H9 (cell line): ENCODE results near the gene CENPO. TPM values are rescaled to one million over a fixed set of nuclear protein-coding genes. Genes with fewer than 3 reads are reported as not detected.

Source experiments
- DNase-seq: peaks from one replicate; pipeline ENCODE4 v3.0.0-alpha.2; 2017
- H2AFZ ChIP-seq: one replicate; pipeline ENCODE4 v1.6.1; 2013; ENCODE audit warnings: mild to moderate bottlenecking, low read length, control low read depth, moderate library complexity
- H2AK5ac ChIP-seq: 2 replicates; pipeline ENCODE4 v1.6.1; 2013; ENCODE audit warnings: low read length, control low read depth, mixed read lengths; ENCODE audit not compliant: insufficient read length
- H2BK120ac ChIP-seq: one replicate; pipeline ENCODE4 v1.6.1; 2013; ENCODE audit warnings: low read depth, mild to moderate bottlenecking, low read length, control low read depth, inconsistent platforms; ENCODE audit not compliant: poor library complexity, severe bottlenecking
- H2BK12ac ChIP-seq: 2 replicates; pipeline ENCODE4 v1.6.1; 2013; ENCODE audit warnings: low read length, control low read depth, mixed read lengths, low read depth; ENCODE audit not compliant: insufficient read length
- H2BK15ac ChIP-seq: 2 replicates; pipeline ENCODE4 v1.6.1; 2013; ENCODE audit warnings: low read depth, low read length, control low read depth
- H2BK20ac ChIP-seq: one replicate; pipeline ENCODE4 v1.6.1; 2013; ENCODE audit warnings: low read depth, mild to moderate bottlenecking, low read length, control low read depth, inconsistent platforms; ENCODE audit not compliant: poor library complexity, severe bottlenecking
- H2BK5ac ChIP-seq: 2 replicates; pipeline ENCODE4 v1.6.1; 2013; ENCODE audit warnings: low read length, control low read depth, mixed read lengths; ENCODE audit not compliant: insufficient read length
- H3K14ac ChIP-seq: 2 replicates; pipeline ENCODE4 v1.6.1; 2013; ENCODE audit warnings: low read length, control low read depth; ENCODE audit not compliant: insufficient read depth
- H3K18ac ChIP-seq: 2 replicates; pipeline ENCODE4 v1.6.1; 2013; ENCODE audit warnings: low read depth, mild to moderate bottlenecking, mixed read lengths, low read length, control low read depth; ENCODE audit not compliant: insufficient read length
- H3K23ac ChIP-seq: 2 replicates; pipeline ENCODE4 v1.6.1; 2013; ENCODE audit warnings: low read length, control low read depth, mixed read lengths, low read depth; ENCODE audit not compliant: insufficient read length
- H3K23me2 ChIP-seq: 2 replicates; pipeline ENCODE4 v1.6.1; 2013; ENCODE audit warnings: low read depth, mild to moderate bottlenecking, mixed read lengths, low read length, control low read depth; ENCODE audit not compliant: insufficient read length, poor library complexity, severe bottlenecking
- H3K27ac ChIP-seq: 2 replicates; pipeline ENCODE4 v1.5.1; 2013; ENCODE audit warnings: low read length, control low read depth, mixed read lengths, low read depth; ENCODE audit not compliant: insufficient read length
- H3K27me3 ChIP-seq: 2 replicates; pipeline ENCODE4 v1.6.1; 2013; ENCODE audit warnings: low read length, control low read depth, inconsistent platforms; ENCODE audit not compliant: insufficient read depth
- H3K4ac ChIP-seq: 2 replicates; pipeline ENCODE4 v1.6.1; 2013; ENCODE audit warnings: low read depth, mild to moderate bottlenecking, control low read depth, inconsistent platforms, low read length, moderate library complexity
- H3K4me1 ChIP-seq: 2 replicates; pipeline ENCODE4 v1.6.1; 2013; ENCODE audit warnings: low read length, control low read depth, inconsistent platforms; ENCODE audit not compliant: insufficient read depth
- H3K4me2 ChIP-seq: 2 replicates; pipeline ENCODE4 v1.6.1; 2013; ENCODE audit warnings: low read length, control low read depth, mixed read lengths; ENCODE audit not compliant: insufficient read length, insufficient read depth
- H3K56ac ChIP-seq: 2 replicates; pipeline ENCODE4 v1.6.1; 2013; ENCODE audit warnings: low read depth, mild to moderate bottlenecking, mixed read lengths, low read length, control low read depth; ENCODE audit not compliant: insufficient read length
- H3K79me1 ChIP-seq: 2 replicates; pipeline ENCODE4 v1.6.1; 2013; ENCODE audit warnings: low read depth, mild to moderate bottlenecking, moderate library complexity, low read length, control low read depth, inconsistent platforms; ENCODE audit not compliant: insufficient read depth, poor library complexity, severe bottlenecking
- H3K79me2 ChIP-seq: 2 replicates; pipeline ENCODE4 v1.6.1; 2013; ENCODE audit warnings: low read length, control low read depth, inconsistent platforms; ENCODE audit not compliant: insufficient read depth
- H3K9ac ChIP-seq: 2 replicates; pipeline ENCODE4 v1.6.1; 2013; ENCODE audit warnings: low read length, control low read depth, mixed read lengths; ENCODE audit not compliant: insufficient read length; ENCODE audit errors: extremely low read depth
- H3K9me3 ChIP-seq: one replicate; pipeline ENCODE4 v1.6.1; 2013; ENCODE audit warnings: low read depth, low read length, inconsistent platforms; ENCODE audit not compliant: control insufficient read depth
- H3T11ph ChIP-seq: one replicate; pipeline ENCODE4 v1.6.1; 2013; ENCODE audit warnings: mild to moderate bottlenecking, low read length, control low read depth, inconsistent platforms
- H4K20me1 ChIP-seq: one replicate; pipeline ENCODE4 v1.6.1; 2013; ENCODE audit not compliant: control insufficient read depth, insufficient read length, insufficient read depth
- H4K5ac ChIP-seq: 2 replicates; pipeline ENCODE4 v1.6.1; 2013; ENCODE audit warnings: low read depth, mild to moderate bottlenecking, mixed read lengths, low read length, control low read depth; ENCODE audit not compliant: insufficient read length
- H4K8ac ChIP-seq: replicated peaks from 2 replicates; pipeline ENCODE4 v1.6.1; 2013; ENCODE audit warnings: low read length, control low read depth, mixed read lengths, low read depth; ENCODE audit not compliant: insufficient read length
- H4K91ac ChIP-seq: 2 replicates; pipeline ENCODE4 v1.6.1; 2013; ENCODE audit warnings: low read depth, mild to moderate bottlenecking, moderate library complexity, mixed read lengths, low read length, control low read depth; ENCODE audit not compliant: insufficient read length
- H3K27ac Mint-ChIP-seq, 3 experiments: 2 replicates in 2 of 3; 3 replicates in 1 of 3; pipeline ENCODE4 v1.8.0; 2020 to 2021; ENCODE audit warnings: mixed read lengths in 3 of 3, mild to moderate bottlenecking in 1 of 3, moderate library complexity in 1 of 3
- H3K27me3 Mint-ChIP-seq: 2 replicates; pipeline ENCODE4 v1.8.0; 2021; ENCODE audit warnings: low read depth, mild to moderate bottlenecking, moderate library complexity, mixed read lengths
- H3K36me3 Mint-ChIP-seq, 3 experiments: 2 replicates in 2 of 3; 3 replicates in 1 of 3; pipeline ENCODE4 v1.8.0; 2020 to 2021; ENCODE audit warnings: low read depth in 3 of 3, mixed read lengths in 3 of 3; ENCODE audit not compliant: insufficient read depth in 1 of 3
- H3K4me1 Mint-ChIP-seq, 2 experiments: 2 replicates each; pipeline ENCODE4 v1.8.0; 2020; ENCODE audit warnings: mixed read lengths in 2 of 2
- H3K4me3 Mint-ChIP-seq, 2 experiments: 2 replicates in 1 of 2; 3 replicates in 1 of 2; pipeline ENCODE4 v1.8.0; 2020 to 2021; ENCODE audit warnings: mild to moderate bottlenecking in 2 of 2, mixed read lengths in 2 of 2, moderate library complexity in 1 of 2
- H3K9me3 Mint-ChIP-seq, 2 experiments: 2 replicates in 1 of 2; 3 replicates in 1 of 2; pipeline ENCODE4 v1.8.0; 2020; ENCODE audit warnings: mild to moderate bottlenecking in 2 of 2, mixed read lengths in 2 of 2, moderate library complexity in 1 of 2
- CTCF ChIP-seq: fragments of 200-600 bp; sonication (generic); conservative IDR thresholded peaks from 3 replicates; pipeline ENCODE4 v1.8.0; 2021; ENCODE audit warnings: antibody characterized with exemption, mild to moderate bottlenecking
- WGBS: extraction: QIAGEN DNeasy Blood & Tissue Kit; methylation state at CpG from one replicate; pipeline ENCODE4 v1.1.7; 2013; ENCODE audit warnings: missing lambda C conversion rate, low lambda C conversion rate, mixed read lengths; ENCODE audit not compliant: insufficient read length; ENCODE audit errors: extremely low coverage; 5-methylcytosine and 5-hydroxymethylcytosine counted together
- total RNA-seq: library from RNA; stranded (reverse); gene quantifications from 2 replicates; pipeline ENCODE4 v1.2.1, GENCODE V29; 2021

CENPO gene
- total RNA-seq, 1 experiment from 2014 or later = 49.5 TPM

GRCh38 chr2:24814516-24814915, 21.3 kb downstream of the CENPO start:
- Histone ChIP-seq H3K4me1 (no peaks in the 10 kb centered on the region), H3T11ph (no peak overlapping the region), H3K9ac (no peak overlapping the region), H3K27me3 (no peaks in the 10 kb centered on the region), H3K27ac (no peak overlapping the region), H2AK5ac (no peak overlapping the region), H3K9me3 (no peaks in the 10 kb centered on the region), H3K79me1 (no peaks in the 10 kb centered on the region), H2AFZ (no peak overlapping the region), H2BK12ac (no peak overlapping the region), H4K5ac (no peak overlapping the region), H3K4ac (no peak overlapping the region), H3K79me2 (peaks cover 2% of the 10 kb centered on the region; the same call in 1 of the 2 replicates), H2BK15ac (no peak overlapping the region), H3K4me2 (no peak overlapping the region), H4K20me1 (no peaks in the 10 kb centered on the region), H3K23me2 (no peaks in the 10 kb centered on the region), H3K23ac (no peak overlapping the region), H3K14ac (no peak overlapping the region), H3K18ac (no peak overlapping the region), H2BK120ac (no peak overlapping the region), H2BK5ac (no peak overlapping the region), H4K91ac (no peak overlapping the region), H2BK20ac (no peak overlapping the region), H4K8ac (no peak overlapping the region), H3K56ac (no peak overlapping the region)
- no peak for TF ChIP-seq CTCF
- Mint-ChIP-seq H3K4me3 (no peak overlapping the region), H3K36me3 (peaks cover 45 to 74% (median 73%) of the 10 kb centered on the region in 3 experiments), H3K27me3 (no peaks in the 10 kb centered on the region; the same call in 1 of the 2 replicates), H3K27ac (no peak overlapping the region), H3K9me3 (peaks cover 0 to 3% of the 10 kb centered on the region in 2 experiments; a peak in 1 of 5 replicates), H3K4me1 (peaks cover 0 to 7% of the 10 kb centered on the region in 2 experiments; a peak in 3 of 4 replicates)
- DNase-seq = no peak
- no CpG with 5 or more reads among the region's 4 CpGs for WGBS
